Left lung (tissue), 10 donors: ENCODE results near the gene CLIP1. TPM values are rescaled to one million over a fixed set of nuclear protein-coding genes. Genes with fewer than 3 reads are reported as not detected.
"Not testable (repeated sequence)": the region's sequence is repeated elsewhere in the genome, so short reads cannot be mapped to it uniquely, and the experiment has no call there.

Experiments used
- ATAC-seq: fragments of 200-7000 bp; cut with Tn5 transposase; one replicate; pipeline ENCODE4 v1.9.1; 2020; ENCODE audit warnings: moderate library complexity
- DNase-seq, 4 donors: peaks; one replicate each; pipeline ENCODE4 v3.0.0-alpha.2; 2013 to 2020
- H3K27ac ChIP-seq, 2 donors: fragments of 200-600 bp; sonication (generic) in 1 of 2; one replicate each; pipeline versions ENCODE4 v1.5.0 to v1.8.0; 2020 to 2021
- H3K27me3 ChIP-seq, 2 donors: fragments of 200-600 bp; sonication (generic) in 1 of 2; one replicate each; pipeline versions ENCODE4 v1.5.0 to v1.8.0; 2020 to 2021
- H3K36me3 ChIP-seq, 2 donors: fragments of 200-600 bp; sonication (generic) in 1 of 2; one replicate each; pipeline versions ENCODE4 v1.5.0 to v1.8.0; 2020 to 2021
- H3K4me1 ChIP-seq, 2 donors: fragments of 200-600 bp; one replicate each; pipeline ENCODE4 v1.8.0; 2021
- H3K4me3 ChIP-seq, 2 donors: fragments of 200-600 bp; sonication (generic) in 1 of 2; one replicate each; pipeline versions ENCODE4 v1.5.0 to v1.8.0; 2020 to 2021; ENCODE audit warnings: mild to moderate bottlenecking in 1 of 2
- H3K9me3 ChIP-seq, 2 donors: fragments of 200-600 bp; sonication (generic) in 1 of 2; one replicate each; pipeline versions ENCODE4 v1.5.0 to v1.8.0; 2020 to 2021
- intact Hi-C, 2 donors: fragments of 100-400 bp; cut with DNase I; formaldehyde crosslinking; loops; one replicate each; pipeline versions ENCODE4 v1.11.2 to v1.14.2; 2022
- polyA plus RNA-seq, 6 donors: library from polyadenylated mRNA; unstranded; fragments of 120-200 nt; gene quantifications; one replicate each; pipeline ENCODE4 v1.2.1, GENCODE V29; 2013; ENCODE audit not compliant: insufficient read length in 6 of 6
- total RNA-seq, 2 donors: library from RNA; stranded (reverse); fragmentation: NEBNext Ultra II Directional; extraction: Animal tissue kit (Norgen Biotek cat#: 25700); gene quantifications; one replicate each; pipeline ENCODE4 v1.2.1, GENCODE V29; 2021
- TF ChIP-seq, protein P1 (sequence below), 2 donors: fragments of 200-600 bp; sonication (generic) in 1 of 2; IDR thresholded peaks; one replicate each; pipeline versions ENCODE4 v1.5.0 to v1.8.0; 2021; ENCODE audit warnings: antibody characterized with exemption in 2 of 2
- donor health status: DM: no; HTN: yes; CAD: no.
- donor health status: DM: no; HTN: no; CAD: no.

CLIP1 gene
- total and polyA plus RNA-seq, 8 donors, result 31.2 to 104 (median 33.4) TPM

DNA sequence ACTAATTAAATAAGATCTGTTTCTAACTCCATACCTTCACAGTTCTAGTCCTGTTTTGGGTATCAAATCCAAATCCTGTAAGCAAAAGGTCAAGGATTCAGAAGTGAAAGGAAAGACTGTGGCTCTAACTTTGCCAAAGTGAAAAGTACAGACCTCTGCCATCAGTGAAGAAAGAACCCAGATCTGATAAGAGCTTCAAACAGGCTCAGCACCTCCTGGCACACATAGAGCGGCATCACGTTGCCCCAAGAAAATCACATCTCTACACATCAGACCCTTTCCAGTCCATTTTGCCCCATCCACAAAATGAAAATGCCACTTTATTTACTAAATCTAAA is 23.2 kb downstream of the CLIP1 start:
- Histone ChIP-seq H3K4me1 (peaks cover 14 to 46% of the 10 kb centered on the region in 2 donors), H3K4me3 (no peak overlapping the region), H3K27me3 (no peaks in the 10 kb centered on the region), H3K9me3 (no peaks in the 10 kb centered on the region), H3K36me3 (peaks cover 0 to 21% of the 10 kb centered on the region in 2 donors), H3K27ac (peak overlapping the region; percentile 87 to 97)
- intact Hi-C loops, result loop anchor here (10.0 kb wide), 1 partner anchor 76 kb away; no protein-coding TSS in a partner anchor
- no peak for DNase-seq
- ATAC-seq, result peak; percentile 2
- TF ChIP-seq, protein P1, sequence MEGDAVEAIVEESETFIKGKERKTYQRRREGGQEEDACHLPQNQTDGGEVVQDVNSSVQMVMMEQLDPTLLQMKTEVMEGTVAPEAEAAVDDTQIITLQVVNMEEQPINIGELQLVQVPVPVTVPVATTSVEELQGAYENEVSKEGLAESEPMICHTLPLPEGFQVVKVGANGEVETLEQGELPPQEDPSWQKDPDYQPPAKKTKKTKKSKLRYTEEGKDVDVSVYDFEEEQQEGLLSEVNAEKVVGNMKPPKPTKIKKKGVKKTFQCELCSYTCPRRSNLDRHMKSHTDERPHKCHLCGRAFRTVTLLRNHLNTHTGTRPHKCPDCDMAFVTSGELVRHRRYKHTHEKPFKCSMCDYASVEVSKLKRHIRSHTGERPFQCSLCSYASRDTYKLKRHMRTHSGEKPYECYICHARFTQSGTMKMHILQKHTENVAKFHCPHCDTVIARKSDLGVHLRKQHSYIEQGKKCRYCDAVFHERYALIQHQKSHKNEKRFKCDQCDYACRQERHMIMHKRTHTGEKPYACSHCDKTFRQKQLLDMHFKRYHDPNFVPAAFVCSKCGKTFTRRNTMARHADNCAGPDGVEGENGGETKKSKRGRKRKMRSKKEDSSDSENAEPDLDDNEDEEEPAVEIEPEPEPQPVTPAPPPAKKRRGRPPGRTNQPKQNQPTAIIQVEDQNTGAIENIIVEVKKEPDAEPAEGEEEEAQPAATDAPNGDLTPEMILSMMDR (IDR thresholded peaks at IDR 0.05), result no peak

DNA sequence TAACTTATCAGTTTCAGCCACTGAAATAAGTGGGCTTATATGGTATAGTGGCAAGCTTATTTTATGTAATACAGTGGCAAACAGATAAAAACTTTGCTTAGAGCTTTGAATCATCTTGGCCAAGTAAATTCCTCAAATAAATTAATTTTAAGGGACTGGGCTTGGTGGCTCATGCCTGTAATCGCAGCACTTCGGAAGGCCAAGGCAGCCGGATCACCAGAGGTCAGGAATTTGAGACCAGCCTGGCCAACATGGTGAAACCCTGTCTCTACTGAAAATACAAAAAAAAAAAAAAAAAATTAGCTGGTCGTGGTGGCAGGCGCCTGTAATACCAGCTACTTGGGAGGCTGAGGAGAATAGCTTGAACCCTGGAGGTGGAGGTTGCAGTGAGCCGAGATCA is 24.5 kb downstream of the CLIP1 start:
- DNase-seq, H3K27ac ChIP-seq, H3K27me3 ChIP-seq, H3K9me3 ChIP-seq, ATAC-seq, H3K4me3 ChIP-seq: not testable (repeated sequence)
- H3K36me3 ChIP-seq, result peaks cover 0 to 15% of the 10 kb centered on the region in 2 donors
- intact Hi-C loops, result loop anchor here (10.0 kb wide), 1 partner anchor 77 kb away; no protein-coding TSS in a partner anchor
- peaks cover 14 to 40% of the 10 kb centered on the region in 2 donors for H3K4me1 ChIP-seq

DNA sequence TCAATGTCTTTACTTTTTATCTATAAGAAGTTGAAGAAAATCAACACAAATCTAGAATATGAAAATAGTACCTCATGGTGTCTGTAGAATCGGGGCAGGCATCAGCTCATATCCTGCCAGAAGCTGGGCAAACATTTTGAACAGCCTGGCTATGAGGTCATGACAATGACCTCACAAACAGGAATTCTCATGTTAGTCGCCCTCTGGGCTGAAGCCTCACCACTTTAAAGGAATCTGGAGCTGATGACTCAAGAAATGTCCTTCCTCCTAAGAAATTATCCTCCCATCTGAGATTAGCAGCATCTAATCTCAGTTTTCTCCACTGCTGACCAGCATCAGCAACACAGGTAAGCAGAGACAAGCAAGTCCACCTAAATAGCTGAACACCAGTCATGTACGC is 27.1 kb downstream of the CLIP1 start:
- Histone ChIP-seq H3K4me3 (no peak overlapping the region), H3K4me1 (peaks cover 8 to 27% of the 10 kb centered on the region in 2 donors), H3K9me3 (no peaks in the 10 kb centered on the region), H3K27me3 (no peaks in the 10 kb centered on the region), H3K36me3 (peaks cover 0 to 15% of the 10 kb centered on the region in 2 donors), H3K27ac (no peak overlapping the region)
- intact Hi-C loops, result loop anchor here (10.0 kb wide), 1 partner anchor 79 kb away; no protein-coding TSS in a partner anchor
- ATAC-seq (no peak), DNase-seq (no peak)
- TF ChIP-seq, protein P1 (IDR thresholded peaks at IDR 0.05), result no peak

DNA sequence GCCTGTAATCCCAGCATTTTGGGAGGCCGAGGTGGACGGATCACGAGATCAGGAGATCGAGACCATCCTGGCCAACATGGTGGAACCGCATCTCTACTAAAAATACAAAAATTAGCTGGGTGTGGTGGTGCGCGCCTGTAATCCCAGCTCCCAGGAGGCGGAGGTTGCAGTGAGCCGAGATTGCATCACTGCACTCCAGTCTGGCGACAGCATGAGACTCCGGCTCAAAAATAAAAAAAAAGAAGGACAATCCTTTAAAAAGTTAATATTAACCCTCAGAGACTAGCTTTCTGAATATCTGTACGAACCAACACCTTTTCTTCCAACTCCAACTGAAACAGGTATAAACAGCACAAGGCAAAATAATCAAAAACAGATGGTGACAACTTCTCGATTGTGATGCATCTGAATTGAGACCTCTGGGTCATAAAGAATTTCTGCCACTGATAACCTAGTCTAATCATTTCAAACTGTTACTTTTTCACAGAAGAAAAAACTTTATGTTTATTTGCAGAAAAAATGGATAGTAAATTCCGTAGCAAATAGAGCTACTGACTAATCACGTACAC is 27.8 kb downstream of the CLIP1 start:
- H3K36me3 ChIP-seq, result peaks cover 0 to 15% of the 10 kb centered on the region in 2 donors
- no peaks in the 10 kb centered on the region for H3K27me3 ChIP-seq
- intact Hi-C loops, result loop anchor here (10.0 kb wide), 1 partner anchor 80 kb away; no protein-coding TSS in a partner anchor
- no peak overlapping the region for H3K4me3 ChIP-seq
- no peaks in the 10 kb centered on the region for H3K9me3 ChIP-seq
- ATAC-seq (no peak), DNase-seq (no peak)
- peaks cover 2 to 21% of the 10 kb centered on the region in 2 donors for H3K4me1 ChIP-seq
- TF ChIP-seq, protein P1 (IDR thresholded peaks at IDR 0.05), result no peak
- H3K27ac ChIP-seq, result no peak overlapping the region

DNA sequence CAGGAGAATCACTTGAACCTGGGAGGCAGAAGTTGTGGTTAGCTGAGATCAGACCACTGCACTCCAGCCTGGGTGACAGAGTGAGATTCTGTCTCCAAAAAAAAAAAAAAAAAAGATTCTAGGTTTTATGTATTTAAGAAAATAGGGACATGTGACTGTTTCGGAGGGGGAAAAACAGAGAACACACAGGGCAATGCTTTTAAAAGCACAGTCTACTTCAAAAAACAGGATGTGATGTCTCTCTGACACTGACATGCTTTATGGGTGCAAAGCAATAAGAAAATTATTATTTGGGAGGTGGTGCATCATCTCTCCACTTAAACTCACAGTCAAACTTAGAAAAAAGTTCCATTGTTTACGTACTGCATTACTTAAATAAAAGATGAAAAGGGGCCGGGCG is 28.7 kb downstream of the CLIP1 start:
- H3K4me1 ChIP-seq, result peaks cover 0 to 12% of the 10 kb centered on the region in 2 donors
- DNase-seq (no peak), ATAC-seq (no peak)
- no peak overlapping the region for H3K4me3 ChIP-seq
- H3K27ac ChIP-seq, result no peak overlapping the region
- no peaks in the 10 kb centered on the region for H3K9me3 ChIP-seq
- H3K36me3 ChIP-seq, result peaks cover 0 to 15% of the 10 kb centered on the region in 2 donors
- H3K27me3 ChIP-seq, result no peaks in the 10 kb centered on the region
- intact Hi-C loops, result loop anchor here (10.0 kb wide), 1 partner anchor 81 kb away; no protein-coding TSS in a partner anchor
- TF ChIP-seq, protein P1 (IDR thresholded peaks at IDR 0.05), result no peak
